BJ (cell line): ENCODE measurements around the gene FBXO38. TPM values are rescaled to one million over a fixed set of nuclear protein-coding genes. Genes with fewer than 3 reads are reported as not detected.
A peak's percentile ranks its signal among the peaks of the same experiment; 100 is the strongest.

Experiments
- CTCF ChIA-PET: fragments of 350-600 bp; formaldehyde crosslinking; extraction: SDS; loops from one replicate; lab custom pipeline; 2021; ENCODE audit warnings: antibody characterized with exemption, inconsistent platforms; lab: Yijun Ruan, JAX
- POLR2A ChIA-PET: fragments of 300-600 bp; sonication (Branson Sonifier 250); formaldehyde crosslinking; extraction: SDS; loops from one replicate; lab custom pipeline; 2021; ENCODE audit warnings: antibody characterized with exemption; lab: Charles Lee
- DNase-seq: peaks from one replicate; pipeline ENCODE4 v3.0.0-alpha.2; 2011; ENCODE audit warnings: low read depth
- H3K27me3 ChIP-seq: 2 replicates; pipeline ENCODE4 v1.6.0; 2011; ENCODE audit warnings: low read length; ENCODE audit not compliant: control insufficient read depth, insufficient read depth
- H3K36me3 ChIP-seq: 2 replicates; pipeline ENCODE4 v1.5.1; 2011; ENCODE audit warnings: low read length; ENCODE audit not compliant: control insufficient read depth, insufficient read depth
- H3K4me3 ChIP-seq: 2 replicates; pipeline ENCODE4 v1.5.1; 2011; ENCODE audit warnings: low read depth, mild to moderate bottlenecking, control low read depth, low read length
- polyA plus RNA-seq: library from polyadenylated mRNA; depleted of rRNA; stranded (reverse); fragments of >200 nt; gene quantifications from 2 replicates; pipeline ENCODE4 v1.2.3, GENCODE V29; 2011
- TF ChIP-seq, protein P1 (sequence below): IDR thresholded peaks from 2 replicates; pipeline ENCODE4 v1.5.1; 2011; ENCODE audit warnings: low read depth, mild to moderate bottlenecking, control low read depth, inconsistent platforms, low read length, moderate library complexity; ENCODE audit not compliant: insufficient read depth

The FBXO38 gene
- polyA plus RNA-seq, 1 experiment = 19.3 TPM

- Histone ChIP-seq H3K36me3 (peaks cover 3% of the 10 kb centered on the region; the same call in 1 of the 2 replicates), H3K27me3 (no peaks in the 10 kb centered on the region), H3K4me3 (no peak overlapping the region)
- TF ChIP-seq, protein P1, sequence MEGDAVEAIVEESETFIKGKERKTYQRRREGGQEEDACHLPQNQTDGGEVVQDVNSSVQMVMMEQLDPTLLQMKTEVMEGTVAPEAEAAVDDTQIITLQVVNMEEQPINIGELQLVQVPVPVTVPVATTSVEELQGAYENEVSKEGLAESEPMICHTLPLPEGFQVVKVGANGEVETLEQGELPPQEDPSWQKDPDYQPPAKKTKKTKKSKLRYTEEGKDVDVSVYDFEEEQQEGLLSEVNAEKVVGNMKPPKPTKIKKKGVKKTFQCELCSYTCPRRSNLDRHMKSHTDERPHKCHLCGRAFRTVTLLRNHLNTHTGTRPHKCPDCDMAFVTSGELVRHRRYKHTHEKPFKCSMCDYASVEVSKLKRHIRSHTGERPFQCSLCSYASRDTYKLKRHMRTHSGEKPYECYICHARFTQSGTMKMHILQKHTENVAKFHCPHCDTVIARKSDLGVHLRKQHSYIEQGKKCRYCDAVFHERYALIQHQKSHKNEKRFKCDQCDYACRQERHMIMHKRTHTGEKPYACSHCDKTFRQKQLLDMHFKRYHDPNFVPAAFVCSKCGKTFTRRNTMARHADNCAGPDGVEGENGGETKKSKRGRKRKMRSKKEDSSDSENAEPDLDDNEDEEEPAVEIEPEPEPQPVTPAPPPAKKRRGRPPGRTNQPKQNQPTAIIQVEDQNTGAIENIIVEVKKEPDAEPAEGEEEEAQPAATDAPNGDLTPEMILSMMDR = no peak
- ChIA-PET CTCF (interaction anchor here (0.8 to 10.0 kb wide), 12 partner anchors 11 to 671 kb away, joined by 3 to 114 read pairs (median 4); no protein-coding TSS in a partner anchor), POLR2A (no interaction called here)
- DNase-seq = no peak
These were observed 59.5 kb downstream of the FBXO38 start for GRCh38 chr5:148443241-148443640.

DNA sequence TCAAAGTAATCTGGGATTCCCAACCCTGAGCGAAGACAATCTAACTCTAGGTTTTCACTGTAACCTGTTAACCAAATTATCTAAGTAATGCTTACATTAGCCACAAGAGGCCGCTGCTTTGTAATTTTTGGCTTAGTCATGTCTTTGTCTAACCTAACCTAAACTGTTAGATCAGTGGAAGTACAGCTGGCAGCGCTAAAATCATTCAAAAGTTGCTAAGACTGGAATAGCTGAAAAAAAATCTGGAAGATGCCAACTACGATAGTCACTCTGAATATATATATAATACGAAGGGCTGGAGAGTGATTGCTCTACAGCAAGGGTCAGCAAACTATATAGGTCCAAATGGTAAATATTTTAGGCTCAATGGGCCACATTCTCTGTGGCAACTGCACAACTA is 60.2 kb downstream of the FBXO38 start:
- ChIA-PET CTCF (interaction anchor here (0.6 to 10.0 kb wide), 13 partner anchors 9 to 671 kb away, joined by 3 to 114 read pairs (median 4); no protein-coding TSS in a partner anchor), POLR2A (no interaction called here)
- DNase-seq = peak; percentile 11
- no peak overlapping the region for H3K4me3 ChIP-seq
- H3K36me3 ChIP-seq = peaks cover 3% of the 10 kb centered on the region; the same call in 1 of the 2 replicates
- TF ChIP-seq, protein P1 = peak; percentile 71
- no peaks in the 10 kb centered on the region for H3K27me3 ChIP-seq

GRCh38 chr5:148445578-148445977 is 61.8 kb downstream of the FBXO38 start:
- no peak overlapping the region for H3K4me3 ChIP-seq
- ChIA-PET POLR2A (no interaction called here), CTCF (interaction anchor here (0.7 to 10.0 kb wide), 3 partner anchors 285 to 589 kb away, joined by 4 to 114 read pairs (median 4); no protein-coding TSS in a partner anchor)
- peaks cover 3% of the 10 kb centered on the region; the same call in 1 of the 2 replicates for H3K36me3 ChIP-seq
- TF ChIP-seq, protein P1 = no peak
- no peaks in the 10 kb centered on the region for H3K27me3 ChIP-seq
- no peak for DNase-seq

GRCh38 chr5:148446611-148447010 is 62.9 kb downstream of the FBXO38 start:
- ChIA-PET POLR2A (no interaction called here), CTCF (interaction anchor here (10.0 kb wide), 1 partner anchor 284 kb away, joined by 114 read pairs; no protein-coding TSS in a partner anchor)
- TF ChIP-seq, protein P1 = no peak
- Histone ChIP-seq H3K27me3 (no peaks in the 10 kb centered on the region; the same call in 1 of the 2 replicates), H3K4me3 (no peak overlapping the region), H3K36me3 (peaks cover 3% of the 10 kb centered on the region; the same call in 1 of the 2 replicates)
- DNase-seq = no peak

DNA sequence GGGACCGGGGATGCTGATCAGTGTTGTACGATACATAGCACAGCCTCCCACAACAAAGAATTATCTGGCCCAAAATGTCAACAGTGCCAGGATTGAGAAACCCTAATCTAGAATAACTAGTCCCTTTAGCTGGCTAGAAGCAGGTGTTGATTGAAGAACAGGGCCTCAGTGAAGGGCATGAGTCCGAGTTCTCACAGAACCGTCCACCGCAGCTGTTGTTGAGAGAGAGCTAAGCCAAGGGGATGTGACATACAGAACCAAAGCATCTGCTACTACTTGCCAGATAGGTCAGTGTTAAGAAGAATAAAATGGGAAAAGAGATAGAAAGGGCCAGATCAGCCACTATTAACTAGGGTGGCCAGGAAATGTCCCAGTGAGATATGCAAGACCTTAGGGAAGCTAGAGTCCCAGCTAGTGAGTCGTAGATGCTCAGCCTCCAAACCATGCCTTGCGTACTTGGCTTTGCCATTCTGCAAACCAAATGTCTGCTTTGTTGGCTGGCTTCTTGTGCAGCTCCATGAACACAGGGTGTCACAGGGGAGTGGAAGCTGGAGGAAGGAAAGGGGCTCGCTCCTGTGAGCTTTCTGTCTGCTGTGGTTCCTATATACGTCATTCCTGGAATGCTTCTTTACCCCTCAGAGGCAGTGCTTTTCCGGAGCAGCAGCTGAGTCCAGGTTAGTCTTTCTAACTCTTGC is 68.9 kb downstream of the FBXO38 start:
- no peak for DNase-seq
- no peaks in the 10 kb centered on the region; the same call in 1 of the 2 replicates for H3K27me3 ChIP-seq
- ChIA-PET POLR2A (no interaction called here), CTCF (interaction anchor here (1.5 to 7.9 kb wide), 2 partner anchors 10 to 30 kb away, joined by 3 to 36 read pairs; no protein-coding TSS in a partner anchor)
- H3K4me3 ChIP-seq = no peak overlapping the region
- no peaks in the 10 kb centered on the region for H3K36me3 ChIP-seq
- TF ChIP-seq, protein P1 = no peak
